ENCODE data around the gene LRRC25.

DNA sequence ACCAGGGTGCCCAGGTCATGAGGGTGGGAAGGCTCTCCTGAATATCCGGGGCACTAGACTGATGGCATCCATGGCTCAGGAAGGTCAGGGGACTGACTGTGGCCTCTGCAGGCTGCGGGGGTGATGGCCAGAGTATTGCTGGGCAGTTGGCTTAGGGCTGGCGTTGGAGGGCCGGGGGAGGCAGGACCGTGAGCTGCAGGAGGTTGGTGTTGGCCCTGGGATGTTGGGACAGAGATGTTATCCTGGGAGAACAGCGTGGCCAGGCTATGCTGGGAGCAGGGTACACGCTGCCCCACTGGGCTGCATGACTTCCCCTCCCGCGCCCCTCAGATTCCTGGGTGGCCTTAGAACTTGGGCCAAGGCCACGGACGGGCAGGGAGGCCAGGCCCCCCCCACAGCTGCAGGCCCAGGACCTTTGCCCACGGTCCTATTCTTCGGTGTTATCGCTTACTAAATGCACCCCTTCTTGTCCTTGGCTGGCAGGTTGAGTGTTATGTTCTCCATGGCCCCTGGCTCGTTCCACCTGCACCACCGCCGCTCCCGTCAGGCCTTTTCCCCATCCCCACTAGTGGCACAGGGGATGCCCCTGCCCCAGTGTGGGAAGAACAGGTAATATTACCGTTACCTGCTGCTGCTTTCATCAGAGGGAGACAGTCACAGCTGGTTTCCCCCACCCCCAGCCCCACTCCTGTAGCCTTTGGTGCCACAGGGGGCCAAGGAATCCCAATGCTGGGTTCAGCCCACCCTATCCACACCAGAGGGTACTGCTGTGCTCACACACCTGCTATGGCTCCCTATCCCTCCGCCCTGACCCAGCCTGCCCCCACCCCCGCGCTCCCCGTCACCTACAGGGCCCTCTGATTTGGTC lies 43.7 kb upstream of the LRRC25 start:
- TF ChIP-seq POLR2A (IDR thresholded peaks at IDR 0.05; ENCODE audit: borderline replicate concordance, extremely low read depth, insufficient read depth, insufficient read length) (no peak), POLR2AphosphoS5 (IDR thresholded peaks at IDR 0.05; ENCODE audit: low read depth, low read length) (no peak), ZFX (IDR thresholded peaks at IDR 0.05) (no peak), SIN3A (IDR thresholded peaks at IDR 0.05; ENCODE audit: low read depth) (no peak)
- TF ChIP-seq, protein P1, sequence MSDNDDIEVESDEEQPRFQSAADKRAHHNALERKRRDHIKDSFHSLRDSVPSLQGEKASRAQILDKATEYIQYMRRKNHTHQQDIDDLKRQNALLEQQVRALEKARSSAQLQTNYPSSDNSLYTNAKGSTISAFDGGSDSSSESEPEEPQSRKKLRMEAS (IDR thresholded peaks at IDR 0.05), result no peak
- TF ChIP-seq, protein P2, sequence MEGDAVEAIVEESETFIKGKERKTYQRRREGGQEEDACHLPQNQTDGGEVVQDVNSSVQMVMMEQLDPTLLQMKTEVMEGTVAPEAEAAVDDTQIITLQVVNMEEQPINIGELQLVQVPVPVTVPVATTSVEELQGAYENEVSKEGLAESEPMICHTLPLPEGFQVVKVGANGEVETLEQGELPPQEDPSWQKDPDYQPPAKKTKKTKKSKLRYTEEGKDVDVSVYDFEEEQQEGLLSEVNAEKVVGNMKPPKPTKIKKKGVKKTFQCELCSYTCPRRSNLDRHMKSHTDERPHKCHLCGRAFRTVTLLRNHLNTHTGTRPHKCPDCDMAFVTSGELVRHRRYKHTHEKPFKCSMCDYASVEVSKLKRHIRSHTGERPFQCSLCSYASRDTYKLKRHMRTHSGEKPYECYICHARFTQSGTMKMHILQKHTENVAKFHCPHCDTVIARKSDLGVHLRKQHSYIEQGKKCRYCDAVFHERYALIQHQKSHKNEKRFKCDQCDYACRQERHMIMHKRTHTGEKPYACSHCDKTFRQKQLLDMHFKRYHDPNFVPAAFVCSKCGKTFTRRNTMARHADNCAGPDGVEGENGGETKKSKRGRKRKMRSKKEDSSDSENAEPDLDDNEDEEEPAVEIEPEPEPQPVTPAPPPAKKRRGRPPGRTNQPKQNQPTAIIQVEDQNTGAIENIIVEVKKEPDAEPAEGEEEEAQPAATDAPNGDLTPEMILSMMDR (IDR thresholded peaks at IDR 0.05 in 2 of 3, conservative IDR thresholded peaks at IDR 0.05 in 1 of 3; ENCODE audit: borderline replicate concordance in 1 of 3, insufficient read depth in 1 of 3, low read depth in 2 of 3, low read length in 2 of 3), result no peak
